MM.1S (cell line): Measurements from ENCODE around the gene OR4F15.

ENCODE experiments used
- DNase-seq: peaks from one replicate; pipeline ENCODE4 v3.0.0-alpha.2; 2015
- H2AFZ ChIP-seq: fragments of 300-600 bp; sonication (generic); 2 replicates; pipeline ENCODE4 v1.6.0; 2016; ENCODE audit warnings: antibody characterized with exemption, low read length
- H3F3A ChIP-seq: fragments of 300-600 bp; sonication (generic); 2 replicates; pipeline ENCODE4 v1.6.1; 2016; ENCODE audit warnings: mild to moderate bottlenecking, antibody characterized with exemption, low read length, moderate library complexity, mixed read lengths; ENCODE audit not compliant: insufficient read depth
- H3K27ac ChIP-seq: fragments of 300-600 bp; sonication (generic); 2 replicates; pipeline ENCODE4 v1.5.1; 2016; ENCODE audit warnings: mild to moderate bottlenecking, low read length
- H3K27me3 ChIP-seq: fragments of 300-600 bp; sonication (generic); replicated peaks from 2 replicates; pipeline ENCODE4 v1.6.0; 2016; ENCODE audit warnings: low read length; ENCODE audit not compliant: insufficient read depth
- H3K36me3 ChIP-seq: fragments of 300-600 bp; sonication (generic); replicated peaks from 2 replicates; pipeline ENCODE4 v1.6.1; 2016; ENCODE audit warnings: mild to moderate bottlenecking, low read length, mixed read lengths; ENCODE audit not compliant: insufficient read depth
- H3K4me1 ChIP-seq: fragments of 300-600 bp; sonication (generic); 2 replicates; pipeline ENCODE4 v1.6.1; 2016; ENCODE audit warnings: low read length, mixed read lengths
- H3K4me2 ChIP-seq: fragments of 300-600 bp; sonication (generic); 2 replicates; pipeline ENCODE4 v1.6.0; 2016; ENCODE audit warnings: low read depth, low read length
- H3K4me3 ChIP-seq: fragments of 300-600 bp; sonication (generic); 2 replicates; pipeline ENCODE4 v1.5.1; 2016; ENCODE audit warnings: low read length, mixed read lengths
- H3K79me2 ChIP-seq: fragments of 300-600 bp; sonication (generic); 2 replicates; pipeline ENCODE4 v1.6.1; 2016; ENCODE audit warnings: mixed run types, low read length, mixed read lengths
- H3K9ac ChIP-seq: fragments of 300-600 bp; sonication (generic); 2 replicates; pipeline ENCODE4 v1.6.1; 2016; ENCODE audit warnings: low read length, mixed read lengths
- H3K9me2 ChIP-seq: fragments of 300-600 bp; sonication (generic); replicated peaks from 2 replicates; pipeline ENCODE4 v1.6.1; 2016; ENCODE audit warnings: mild to moderate bottlenecking, low read length, mixed read lengths; ENCODE audit not compliant: insufficient read depth
- H3K9me3 ChIP-seq: fragments of 300-600 bp; sonication (generic); replicated peaks from 2 replicates; pipeline ENCODE4 v1.6.1; 2016; ENCODE audit warnings: mild to moderate bottlenecking, low read length, mixed read lengths; ENCODE audit not compliant: insufficient read depth
- H4K20me1 ChIP-seq: fragments of 300-600 bp; sonication (generic); 2 replicates; pipeline ENCODE4 v1.6.1; 2016; ENCODE audit warnings: mild to moderate bottlenecking, low read length, moderate library complexity, mixed read lengths; ENCODE audit not compliant: insufficient read depth
- CTCF ChIP-seq: fragments of 300-600 bp; sonication (generic); IDR thresholded peaks from 2 replicates; pipeline ENCODE4 v1.5.1; 2016; ENCODE audit warnings: antibody characterized with exemption, low read length, mixed read lengths
- EZH2 ChIP-seq: fragments of 300-600 bp; sonication (generic); optimal IDR thresholded peaks from 2 replicates; pipeline ENCODE3; 2017; ENCODE audit warnings: low read depth, mild to moderate bottlenecking, antibody characterized with exemption, low read length, mixed read lengths
- EZH2phosphoT487 ChIP-seq: fragments of 300-600 bp; sonication (generic); IDR thresholded peaks from 2 replicates; pipeline ENCODE4 v1.6.1; 2018; ENCODE audit warnings: antibody characterized with exemption, low read length

OR4F15 gene

DNA sequence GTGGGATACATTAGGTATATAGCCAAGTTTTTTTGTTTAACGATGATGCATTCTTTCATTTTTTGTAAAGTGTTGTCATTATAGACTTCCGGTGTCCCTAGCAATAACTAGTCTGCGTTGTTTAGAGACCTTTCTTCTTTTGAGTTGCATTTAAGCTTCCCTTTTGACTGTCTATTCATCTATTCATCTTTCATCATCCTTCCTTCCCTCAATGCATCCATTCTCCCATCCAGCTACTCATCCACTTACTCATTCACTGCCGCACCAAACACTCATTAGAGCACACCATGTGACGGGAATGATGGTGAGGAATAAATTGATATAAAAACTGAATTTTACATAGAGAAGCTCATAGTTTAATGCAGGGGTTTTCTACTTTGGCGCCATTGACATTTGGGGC is 32.9 kb downstream of the OR4F15 start:
- H3K9ac ChIP-seq, result no peak overlapping the region
- H2AFZ ChIP-seq, result no peak overlapping the region
- H3K4me2 ChIP-seq, result no peak overlapping the region
- no peak for DNase-seq
- no peaks in the 10 kb centered on the region for H3K9me2 ChIP-seq
- no peaks in the 10 kb centered on the region for H3F3A ChIP-seq
- no peaks in the 10 kb centered on the region for H3K4me1 ChIP-seq
- H3K27ac ChIP-seq, result no peak overlapping the region
- H3K4me3 ChIP-seq, result no peak overlapping the region
- H3K36me3 ChIP-seq, result no peaks in the 10 kb centered on the region
- peaks cover 3% of the 10 kb centered on the region; the same call in 1 of the 2 replicates for H3K9me3 ChIP-seq
- no peaks in the 10 kb centered on the region for H3K79me2 ChIP-seq
- TF ChIP-seq CTCF (no peak), EZH2 (no peak), EZH2phosphoT487 (no peak)
- H4K20me1 ChIP-seq, result no peaks in the 10 kb centered on the region
- no peaks in the 10 kb centered on the region for H3K27me3 ChIP-seq

GRCh38 chr15:101852356-101852755 is 40.4 kb downstream of the OR4F15 start:
- Histone ChIP-seq H2AFZ (no peak overlapping the region), H3K36me3 (no peaks in the 10 kb centered on the region), H3K9ac (no peak overlapping the region), H3F3A (no peaks in the 10 kb centered on the region), H3K9me3 (no peaks in the 10 kb centered on the region), H3K27me3 (no peaks in the 10 kb centered on the region), H3K4me3 (no peak overlapping the region), H3K4me1 (no peaks in the 10 kb centered on the region), H4K20me1 (no peaks in the 10 kb centered on the region), H3K79me2 (no peaks in the 10 kb centered on the region), H3K4me2 (no peak overlapping the region), H3K9me2 (no peaks in the 10 kb centered on the region), H3K27ac (no peak overlapping the region)
- no peak for TF ChIP-seq EZH2
- DNase-seq, result no peak
